Omental fat pad (tissue), 4 donors: ENCODE results near the gene LDLRAD3. TPM values are rescaled to one million over a fixed set of nuclear protein-coding genes. Genes with fewer than 3 reads are reported as not detected.

Source experiments
- ATAC-seq: fragments of 150-250 bp; one replicate; pipeline ENCODE4 v1.9.1; 2016; ENCODE audit warnings: mild to moderate bottlenecking, moderate library complexity; ENCODE audit not compliant: low FRiP score
- DNase-seq: peaks from one replicate; pipeline ENCODE4 v3.0.0-alpha.2; 2019; ENCODE audit warnings: low spot score
- total RNA-seq, 4 donors: library from RNA; depleted of rRNA; stranded (reverse); fragments of >200 nt; gene quantifications; one replicate each; pipeline ENCODE4 v1.1.0, GENCODE V29; 2016
- TF ChIP-seq, protein P1 (sequence below), 3 donors: fragments of 450-650 bp; IDR thresholded peaks; one replicate each; pipeline ENCODE4 v1.5.1; 2016 to 2017; ENCODE audit warnings: antibody characterized with exemption in 3 of 3, mild to moderate bottlenecking in 3 of 3, moderate library complexity in 2 of 3

LDLRAD3 gene
- total RNA-seq, 4 donors from 2014 or later = 15.6 to 70.2 (median 25.7) TPM

DNA sequence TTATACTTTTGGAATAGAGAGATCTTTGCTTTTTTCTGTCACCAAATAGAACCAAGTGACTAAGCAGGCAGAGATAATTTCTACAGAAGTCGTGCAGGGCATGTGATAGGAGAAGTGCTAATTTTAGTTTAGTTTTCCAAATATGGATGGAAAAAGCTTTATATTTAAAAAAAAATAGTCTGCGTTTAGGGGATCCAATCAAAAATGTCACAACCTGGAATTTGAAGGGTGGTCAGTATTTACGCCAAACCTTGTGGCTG is 165.7 kb downstream of the LDLRAD3 start:
- no peak for ATAC-seq
- no peak for DNase-seq
- TF ChIP-seq, protein P1, sequence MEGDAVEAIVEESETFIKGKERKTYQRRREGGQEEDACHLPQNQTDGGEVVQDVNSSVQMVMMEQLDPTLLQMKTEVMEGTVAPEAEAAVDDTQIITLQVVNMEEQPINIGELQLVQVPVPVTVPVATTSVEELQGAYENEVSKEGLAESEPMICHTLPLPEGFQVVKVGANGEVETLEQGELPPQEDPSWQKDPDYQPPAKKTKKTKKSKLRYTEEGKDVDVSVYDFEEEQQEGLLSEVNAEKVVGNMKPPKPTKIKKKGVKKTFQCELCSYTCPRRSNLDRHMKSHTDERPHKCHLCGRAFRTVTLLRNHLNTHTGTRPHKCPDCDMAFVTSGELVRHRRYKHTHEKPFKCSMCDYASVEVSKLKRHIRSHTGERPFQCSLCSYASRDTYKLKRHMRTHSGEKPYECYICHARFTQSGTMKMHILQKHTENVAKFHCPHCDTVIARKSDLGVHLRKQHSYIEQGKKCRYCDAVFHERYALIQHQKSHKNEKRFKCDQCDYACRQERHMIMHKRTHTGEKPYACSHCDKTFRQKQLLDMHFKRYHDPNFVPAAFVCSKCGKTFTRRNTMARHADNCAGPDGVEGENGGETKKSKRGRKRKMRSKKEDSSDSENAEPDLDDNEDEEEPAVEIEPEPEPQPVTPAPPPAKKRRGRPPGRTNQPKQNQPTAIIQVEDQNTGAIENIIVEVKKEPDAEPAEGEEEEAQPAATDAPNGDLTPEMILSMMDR (IDR thresholded peaks at IDR 0.05) = no peak

DNA sequence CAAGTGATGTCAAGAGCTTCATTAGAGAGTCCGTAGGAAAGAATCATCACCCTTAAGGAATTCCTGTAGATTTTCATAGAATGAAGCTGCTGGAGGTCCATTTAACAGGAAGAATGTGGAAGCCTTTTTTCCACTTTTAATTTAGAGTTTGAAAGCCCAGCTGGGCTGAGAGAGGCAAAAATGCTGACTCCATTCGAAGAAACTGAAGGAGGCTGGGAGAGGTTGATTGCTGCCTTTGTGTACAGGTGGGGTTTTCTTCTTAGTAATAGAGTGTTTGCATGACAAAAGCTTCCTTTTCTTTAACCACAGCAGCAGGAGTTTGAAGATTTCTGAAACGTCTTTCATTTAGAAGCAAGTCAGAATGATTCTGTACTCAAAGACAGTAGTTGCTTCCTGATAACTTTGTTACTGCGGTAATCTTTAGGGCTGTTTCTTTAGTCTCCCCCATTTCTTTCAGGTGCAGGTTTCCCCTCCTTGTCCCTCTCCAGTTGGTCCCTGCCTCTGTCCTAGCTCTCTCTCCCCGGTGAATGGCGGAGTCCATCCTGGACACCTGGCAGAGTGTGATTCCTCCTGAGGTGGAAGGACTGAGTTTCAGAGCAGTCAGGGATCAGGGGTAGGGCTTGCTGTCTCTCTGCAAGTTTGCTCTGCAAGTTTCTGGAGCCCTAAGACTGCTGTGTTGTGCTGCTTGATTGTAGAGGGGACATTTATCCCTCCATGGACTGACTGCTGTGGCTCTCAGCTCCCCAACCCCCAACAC is 166.2 kb downstream of the LDLRAD3 start:
- DNase-seq (no peak), ATAC-seq (no peak)
- TF ChIP-seq, protein P1 (IDR thresholded peaks at IDR 0.05) = no peak

DNA sequence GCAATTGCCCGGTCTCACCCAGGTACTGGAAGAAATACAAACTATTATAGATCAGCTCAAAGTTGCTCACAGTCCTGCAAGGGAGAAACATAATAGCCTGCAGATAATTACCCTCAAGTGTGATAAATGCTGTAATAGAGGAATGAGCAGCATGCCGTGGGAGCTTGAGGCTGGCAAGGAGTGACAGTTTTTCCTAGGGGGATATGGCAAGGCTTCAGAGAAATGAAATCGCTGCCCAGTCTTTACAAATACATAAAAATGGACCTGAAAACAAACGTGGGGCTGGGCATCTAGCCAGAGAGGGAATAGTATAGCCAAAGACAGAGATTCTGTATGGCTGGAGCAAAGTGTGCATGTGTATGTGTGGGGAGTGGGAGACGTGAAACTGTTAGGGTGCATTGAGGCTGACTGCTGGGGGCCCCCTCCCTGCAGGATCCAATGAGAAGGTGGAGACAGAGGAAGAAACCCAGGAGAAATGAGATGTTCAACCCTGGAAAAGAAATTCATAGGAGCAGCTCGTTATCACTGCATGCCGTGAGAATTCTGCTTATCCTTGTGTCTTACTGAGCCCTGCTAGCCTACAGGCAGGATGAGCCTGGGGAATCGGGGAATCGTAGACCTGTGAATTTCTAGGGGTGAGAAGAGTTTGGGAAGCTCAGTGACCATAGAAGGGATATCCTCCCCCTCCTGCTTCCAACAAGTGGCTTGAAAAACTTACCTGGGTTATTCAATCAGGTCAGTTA is 167.0 kb downstream of the LDLRAD3 start:
- TF ChIP-seq, protein P1 (IDR thresholded peaks at IDR 0.05) = no peak
- peak; percentile 25 for ATAC-seq
- no peak for DNase-seq

DNA sequence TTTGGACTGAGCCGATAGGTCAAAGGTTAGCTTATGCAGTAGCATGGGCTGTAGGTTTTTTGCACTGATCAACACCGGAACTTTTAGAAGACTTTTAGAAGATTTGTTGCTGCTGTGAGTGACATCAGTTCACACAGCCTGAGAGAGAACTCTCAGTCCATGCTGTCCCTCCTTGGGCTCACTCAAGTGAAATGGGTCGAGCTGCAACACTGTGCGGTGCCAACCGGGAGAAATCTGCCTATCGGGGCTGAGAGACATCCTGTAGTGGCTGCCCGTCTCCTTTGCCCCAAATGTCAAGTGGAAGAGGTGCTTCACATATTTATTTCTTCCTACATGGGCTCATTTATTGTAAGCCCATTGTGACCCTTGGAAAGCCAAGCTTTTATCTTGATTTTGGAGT is 170.2 kb downstream of the LDLRAD3 start:
- ATAC-seq (no peak), DNase-seq (no peak)
- TF ChIP-seq, protein P1 (IDR thresholded peaks at IDR 0.05) = no peak

DNA sequence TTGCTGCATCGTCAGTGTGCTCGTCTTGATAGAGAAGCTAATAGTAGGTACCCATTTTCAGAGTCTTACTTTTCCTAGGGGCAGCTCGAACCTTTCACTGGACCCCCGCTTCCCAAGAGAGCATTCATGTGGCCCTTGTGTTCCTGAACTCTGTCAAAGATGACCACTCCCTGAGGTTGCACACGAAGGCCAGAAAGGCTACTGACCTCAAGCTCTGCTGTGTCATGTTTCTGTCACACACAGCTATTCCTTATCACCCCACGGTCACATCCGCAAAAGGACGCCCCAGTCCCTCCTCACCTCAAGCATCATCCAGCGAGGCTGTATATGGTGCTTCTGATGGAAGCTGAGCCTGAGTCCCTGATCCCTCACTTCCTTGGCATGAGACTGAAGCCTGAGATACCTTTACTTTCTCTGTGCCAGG is 171.5 kb downstream of the LDLRAD3 start:
- no peak for DNase-seq
- no peak for ATAC-seq
- TF ChIP-seq, protein P1 (IDR thresholded peaks at IDR 0.05) = no peak

DNA sequence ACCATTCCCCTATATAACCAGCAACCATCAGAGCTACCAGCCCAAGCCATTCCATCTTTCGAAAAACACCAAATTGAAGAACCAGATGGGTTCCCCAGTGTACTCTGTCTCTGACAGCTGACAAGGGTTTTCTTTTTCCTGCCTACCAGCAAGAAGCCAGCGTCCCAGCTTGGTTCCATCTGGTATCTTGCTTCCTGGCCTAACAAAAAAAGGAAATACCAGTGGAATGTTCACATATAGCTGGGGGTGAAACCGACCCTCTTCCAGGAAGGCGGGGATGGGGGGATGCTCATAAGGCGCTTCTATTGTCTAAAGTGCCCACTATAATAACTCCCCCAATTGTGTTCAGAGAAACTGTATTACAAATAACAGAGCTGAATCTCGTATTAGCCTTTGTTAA is 172.3 kb downstream of the LDLRAD3 start:
- DNase-seq = no peak
- ATAC-seq = no peak
- TF ChIP-seq, protein P1 (IDR thresholded peaks at IDR 0.05) = no peak

DNA sequence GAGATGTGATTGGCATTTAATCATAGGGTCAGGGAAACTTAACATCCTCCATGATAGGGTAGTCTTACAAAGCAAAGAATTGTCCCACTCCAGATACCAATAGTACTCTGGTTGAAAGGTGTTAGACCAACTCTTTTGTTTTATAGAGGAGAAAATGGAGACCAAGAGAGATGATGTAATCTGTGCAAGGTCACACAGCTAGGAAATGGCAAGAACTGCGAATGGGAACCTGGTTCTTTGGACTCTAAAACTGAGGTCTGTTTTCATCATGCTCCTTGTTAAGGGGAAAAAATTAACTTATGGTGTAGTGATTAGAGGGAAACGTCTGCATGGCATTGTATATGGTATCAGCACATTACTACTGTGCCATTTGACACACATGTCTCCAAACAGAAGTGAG is 174.2 kb downstream of the LDLRAD3 start:
- ATAC-seq (no peak), DNase-seq (no peak)
- TF ChIP-seq, protein P1 (IDR thresholded peaks at IDR 0.05) = no peak
